GM19025 (cell line): ENCODE measurements around the gene FGFR3.

Experiments
- ATAC-seq: cut with Tn5 transposase; IDR thresholded peaks from one replicate; pipeline ENCODE4 v1.9.1; 2021; ENCODE audit warnings: mild to moderate bottlenecking, low read depth, moderate library complexity; ENCODE audit not compliant: unreplicated experiment

The FGFR3 gene

GRCh38 chr4:1768367-1769034 lies 24.6 kb upstream of the FGFR3 start:
- ATAC-seq = no peak

GRCh38 chr4:1769692-1770091 lies 23.4 kb upstream of the FGFR3 start:
- ATAC-seq = no peak

- no peak for ATAC-seq
These were observed 22.8 kb upstream of the FGFR3 start for GRCh38 chr4:1770245-1770644.

GRCh38 chr4:1770791-1771231 lies 22.3 kb upstream of the FGFR3 start:
- ATAC-seq = no peak

- no peak for ATAC-seq
These were observed 21.4 kb upstream of the FGFR3 start for GRCh38 chr4:1771555-1772305.

- ATAC-seq = no peak
These were observed 20.1 kb upstream of the FGFR3 start for GRCh38 chr4:1772853-1773538.

DNA sequence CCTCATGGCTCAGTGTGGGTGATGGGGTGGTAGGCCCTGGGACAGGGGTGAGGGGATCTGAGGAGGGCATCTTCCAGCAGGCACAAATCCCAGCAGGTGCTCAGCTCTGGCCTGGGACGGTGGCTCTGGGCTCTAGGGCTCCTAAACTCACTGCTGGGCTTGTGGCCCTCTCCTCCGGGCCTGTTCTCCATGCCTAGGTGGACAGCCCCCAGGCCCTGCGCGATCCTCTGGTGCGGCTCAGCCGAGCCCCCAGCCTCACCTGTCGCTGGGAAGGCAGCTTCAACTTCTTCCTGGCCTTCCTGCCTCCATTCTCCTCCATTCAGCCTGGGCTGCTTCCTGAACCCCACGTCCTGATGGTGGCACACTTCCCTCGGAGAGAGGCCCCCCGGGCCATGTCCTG lies 19.3 kb upstream of the FGFR3 start:
- ATAC-seq = no peak

DNA sequence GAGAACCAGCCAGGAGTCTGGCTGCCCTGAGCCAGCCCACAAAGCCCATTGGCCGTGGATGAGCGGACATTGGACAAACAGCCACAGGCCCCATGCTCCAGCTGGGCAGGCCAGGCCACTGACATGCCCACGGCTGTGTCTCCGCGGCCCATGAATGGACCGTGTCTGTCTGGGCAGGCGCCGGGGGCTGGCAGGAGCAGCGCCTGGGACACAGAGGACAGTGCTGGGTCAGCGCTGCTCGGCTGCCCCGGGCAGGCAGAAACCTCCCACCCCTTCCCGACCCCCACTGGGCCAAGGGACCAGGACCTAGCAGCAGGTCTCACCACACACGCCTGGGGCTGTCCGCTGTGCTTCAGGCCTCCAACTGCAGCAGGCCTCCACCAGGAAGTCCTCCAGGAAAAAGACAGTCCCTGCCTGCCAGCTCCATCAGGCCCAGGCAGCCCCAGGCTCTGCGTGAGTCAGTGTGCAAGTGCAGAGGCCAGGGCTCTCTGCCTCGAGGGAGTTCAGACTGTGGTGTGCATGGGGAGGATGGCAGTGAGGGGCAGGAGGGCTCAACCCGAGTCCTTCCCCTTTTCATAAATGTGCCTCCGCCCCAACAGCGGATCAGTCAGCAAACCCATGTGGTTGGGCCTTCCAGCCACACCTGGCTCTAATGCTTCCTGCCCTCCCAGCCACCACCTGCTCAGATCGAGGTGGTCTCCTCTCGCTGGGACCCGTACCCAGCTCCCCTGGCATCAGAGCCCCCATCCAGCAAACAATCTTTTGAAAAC lies 17.2 kb upstream of the FGFR3 start:
- ATAC-seq = no peak

DNA sequence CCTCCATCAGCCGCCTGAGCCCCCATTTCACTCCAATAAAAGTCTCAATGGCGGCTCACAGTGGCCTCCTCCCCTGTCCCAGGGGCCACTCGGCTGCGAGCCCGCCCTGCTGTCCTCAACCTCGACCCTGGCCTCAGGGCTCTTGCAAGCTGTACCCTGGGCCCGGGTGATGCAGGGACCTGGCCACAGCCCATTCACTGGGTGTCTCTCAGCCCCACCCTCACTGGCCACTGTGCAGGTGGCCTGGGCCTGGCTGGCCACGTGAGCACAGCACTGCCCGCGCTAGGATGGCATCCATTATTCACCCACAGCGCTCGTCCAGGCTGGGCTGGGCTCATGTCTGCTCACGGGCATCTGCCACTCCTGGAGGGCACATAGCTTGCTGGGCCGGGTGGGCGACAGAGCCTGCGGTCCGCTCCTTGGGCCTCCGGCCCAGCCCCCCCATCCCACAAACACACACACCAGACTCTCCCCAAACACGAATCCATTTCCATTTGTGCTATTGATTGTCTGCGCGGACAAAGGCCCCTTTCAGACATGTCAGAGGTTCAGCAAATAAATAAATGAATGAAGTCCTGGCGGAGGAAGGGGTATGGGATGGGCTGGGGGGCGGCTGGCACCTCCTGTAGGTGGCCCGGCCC lies 16.5 kb upstream of the FGFR3 start:
- no peak for ATAC-seq

- no peak for ATAC-seq
These were observed 15.1 kb upstream of the FGFR3 start for GRCh38 chr4:1777822-1778641.

- no peak for ATAC-seq
These were observed 14.3 kb upstream of the FGFR3 start for GRCh38 chr4:1778642-1779392.

DNA sequence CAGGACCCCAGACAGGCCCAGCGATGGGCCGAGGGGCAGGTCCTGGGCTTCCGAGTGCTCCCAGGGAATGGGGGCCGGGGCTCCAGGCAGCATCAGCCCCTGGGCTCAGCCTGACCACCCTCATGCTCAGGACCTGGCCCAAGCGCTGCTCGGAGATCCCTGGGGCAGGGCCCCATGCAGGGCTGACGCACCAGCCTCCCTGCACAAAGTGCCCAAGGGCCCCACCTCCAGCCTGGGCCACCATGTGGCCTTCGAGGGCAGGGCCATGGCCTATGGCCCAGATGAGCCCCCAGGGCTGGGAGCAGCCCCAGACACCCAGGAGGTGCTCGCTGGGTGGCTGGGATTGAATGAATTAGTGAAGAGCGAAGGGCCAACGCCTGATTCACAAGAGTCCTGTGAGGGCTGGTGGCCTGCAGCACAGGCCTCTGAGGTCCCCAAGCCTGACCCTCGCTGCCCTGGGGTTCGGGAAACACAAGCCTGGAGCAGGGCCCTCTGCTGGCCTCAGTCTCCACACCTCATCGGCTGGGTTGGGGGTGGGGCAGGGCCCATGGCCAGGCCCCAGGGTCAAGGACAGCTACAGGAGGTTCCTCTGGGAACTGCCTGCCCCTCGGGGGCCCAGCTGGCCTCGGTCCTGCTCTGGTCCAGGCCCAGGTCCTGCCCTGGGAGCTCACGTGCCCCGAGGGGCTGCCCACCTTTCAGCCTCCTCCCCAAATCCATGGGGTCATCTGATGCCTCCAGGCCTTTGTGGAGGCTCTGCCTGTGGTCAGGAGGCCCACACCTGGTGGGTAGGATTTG lies 13.3 kb upstream of the FGFR3 start:
- no peak for ATAC-seq

DNA sequence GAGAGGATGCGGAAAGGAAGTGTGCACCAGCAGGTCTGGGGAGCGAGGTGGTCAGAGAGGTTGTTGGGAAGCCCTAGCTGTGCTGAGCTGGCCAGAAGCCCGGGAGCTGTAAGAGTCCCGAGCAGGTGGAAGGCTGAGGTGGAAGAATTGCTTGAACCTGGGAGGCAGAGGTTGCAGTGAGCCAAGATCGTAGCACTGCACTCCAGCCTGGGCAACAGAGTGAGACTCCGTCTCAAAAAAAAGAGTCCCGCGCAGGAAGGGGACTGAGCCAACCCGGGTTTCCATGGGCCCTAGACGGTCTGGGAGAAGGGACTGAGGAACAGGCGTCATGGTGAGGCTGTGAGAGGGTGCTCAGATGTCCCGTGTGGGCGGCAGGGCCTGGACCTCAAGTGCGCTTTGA lies 12.7 kb upstream of the FGFR3 start:
- ATAC-seq = no peak

- no peak for ATAC-seq
These were observed 10.1 kb upstream of the FGFR3 start for GRCh38 chr4:1783015-1783414.

DNA sequence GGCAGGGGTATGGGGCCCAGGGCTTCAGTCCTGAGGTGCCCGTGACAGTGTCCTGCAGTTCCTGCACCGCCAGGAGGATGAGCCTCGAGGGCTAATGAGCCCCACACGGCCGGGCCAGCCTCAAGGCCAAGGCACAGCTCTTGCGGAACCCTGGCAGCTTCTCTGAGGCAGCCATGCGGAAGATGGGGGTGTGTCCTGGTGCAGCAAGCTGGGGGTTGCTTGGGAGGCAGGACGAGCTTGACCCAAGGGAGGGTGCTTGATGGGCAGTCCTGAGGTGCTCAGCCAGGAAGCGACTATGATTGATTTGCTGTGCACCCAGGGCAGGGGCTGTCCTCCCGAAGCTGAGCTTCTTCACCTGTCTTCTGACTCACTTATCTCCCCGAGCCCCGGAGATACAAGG lies 9.1 kb upstream of the FGFR3 start:
- ATAC-seq = no peak

DNA sequence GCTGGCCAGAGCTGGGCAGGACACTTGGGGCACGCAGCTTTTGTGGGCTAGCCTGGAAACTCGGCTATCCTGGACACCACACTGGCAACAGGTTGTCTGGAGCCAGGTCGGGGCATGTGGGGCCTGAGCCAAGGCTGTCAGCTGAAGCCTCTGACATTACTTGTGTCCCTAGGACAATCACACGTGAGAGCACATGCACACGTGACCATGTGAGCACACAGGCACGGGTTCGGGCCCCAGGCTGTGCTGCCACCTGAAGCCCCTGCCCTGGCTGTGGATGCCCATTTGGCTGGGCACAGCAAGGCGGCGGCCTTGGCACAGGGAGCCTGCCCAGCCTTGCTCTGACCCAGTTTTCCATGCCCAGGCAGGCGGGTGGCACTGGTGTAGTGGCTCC lies 8.7 kb upstream of the FGFR3 start:
- ATAC-seq = no peak

DNA sequence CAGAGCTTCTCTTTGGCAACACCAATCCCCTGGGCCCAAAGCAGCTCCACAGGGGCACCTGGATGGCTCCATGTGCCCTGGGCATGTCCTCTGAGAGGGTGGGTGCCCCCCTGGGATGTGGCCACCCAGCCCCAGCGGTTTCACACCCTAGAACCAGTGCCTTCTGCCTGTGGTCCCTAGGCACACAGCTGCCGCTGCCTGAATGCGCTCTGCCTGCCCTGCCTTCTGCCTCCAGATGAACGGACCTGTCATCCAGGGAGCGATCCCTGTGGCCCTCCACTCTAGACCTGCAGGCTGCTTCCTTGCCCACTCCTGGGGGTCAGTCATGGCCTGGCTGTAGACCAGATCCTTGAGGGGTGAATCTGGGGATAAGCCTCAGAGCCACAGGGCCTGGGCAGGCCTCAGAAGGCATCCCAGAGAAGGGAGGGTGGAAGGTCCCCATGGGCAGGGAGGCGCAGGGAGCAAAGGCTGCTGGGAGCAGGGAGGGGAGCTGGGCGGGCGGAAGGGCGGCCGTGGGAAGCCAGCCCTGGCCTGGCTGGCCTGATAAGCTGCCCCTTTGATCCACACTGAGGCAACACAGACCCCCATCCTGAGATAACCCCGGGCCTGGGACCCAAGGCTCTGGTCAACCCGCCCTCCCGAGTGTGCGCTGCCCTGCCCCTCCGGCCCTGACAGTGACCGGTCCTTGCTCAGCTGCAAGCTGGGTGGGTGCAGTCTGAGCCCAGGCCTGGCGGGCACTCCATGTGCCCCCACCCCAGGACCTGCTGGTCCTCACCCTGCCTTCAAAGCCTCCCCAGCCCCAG lies 8.1 kb upstream of the FGFR3 start:
- no peak for ATAC-seq
